Hematopoietic multipotent progenitor cell treated with erythropoietin and hydrocortisone succinate and interleukin-3 and kit ligand, for 15 days (in vitro differentiated cells): ENCODE measurements around the gene DIO3.
"Not testable (repeated sequence)": the region's sequence is repeated elsewhere in the genome, so short reads cannot be mapped to it uniquely, and the experiment has no call there.

ENCODE experiments used
- DNase-seq: peaks from one replicate; pipeline ENCODE4 v3.0.0-alpha.2; 2015; ENCODE audit warnings: low spot score

Gene DIO3

GRCh38 chr14:101542391-101542790 lies 18.9 kb upstream of the DIO3 start:
- no peak for DNase-seq

- no peak for DNase-seq
Observed at GRCh38 chr14:101543814-101544213, 17.5 kb upstream of the DIO3 start.

GRCh38 chr14:101544550-101544949 lies 16.7 kb upstream of the DIO3 start:
- DNase-seq = no peak

GRCh38 chr14:101546706-101547105 lies 14.6 kb upstream of the DIO3 start:
- DNase-seq = no peak

GRCh38 chr14:101547107-101547738 lies 14.1 kb upstream of the DIO3 start:
- no peak for DNase-seq

- DNase-seq = no peak
Observed at GRCh38 chr14:101547961-101548669, 13.2 kb upstream of the DIO3 start.

GRCh38 chr14:101548710-101549109 lies 12.6 kb upstream of the DIO3 start:
- no peak for DNase-seq

GRCh38 chr14:101549154-101549553 lies 12.1 kb upstream of the DIO3 start:
- no peak for DNase-seq

- not testable (repeated sequence) for DNase-seq
Observed at GRCh38 chr14:101550202-101550912, 10.9 kb upstream of the DIO3 start.

GRCh38 chr14:101551729-101552595 lies 9.3 kb upstream of the DIO3 start:
- DNase-seq = no peak

GRCh38 chr14:101552786-101553231 lies 8.5 kb upstream of the DIO3 start:
- DNase-seq = no peak

GRCh38 chr14:101553393-101553792 lies 7.9 kb upstream of the DIO3 start:
- DNase-seq = no peak

GRCh38 chr14:101553931-101554330 lies 7.4 kb upstream of the DIO3 start:
- DNase-seq = no peak

- no peak for DNase-seq
Observed at GRCh38 chr14:101554991-101555668, 6.2 kb upstream of the DIO3 start.

GRCh38 chr14:101555669-101556043 lies 5.6 kb upstream of the DIO3 start:
- DNase-seq = not testable (repeated sequence)

- no peak for DNase-seq
Observed at GRCh38 chr14:101556131-101556530, 5.2 kb upstream of the DIO3 start.

GRCh38 chr14:101556566-101557320 lies 4.6 kb upstream of the DIO3 start:
- DNase-seq = no peak

- DNase-seq = no peak
Observed at GRCh38 chr14:101557321-101557695, 4.0 kb upstream of the DIO3 start.

GRCh38 chr14:101557811-101558738 lies 3.2 kb upstream of the DIO3 start:
- DNase-seq = no peak

GRCh38 chr14:101558739-101559240 lies 2.5 kb upstream of the DIO3 start:
- DNase-seq = no peak
